CD14-positive monocyte (primary cell): ENCODE measurements around the gene DUOX2. TPM values are rescaled to one million over a fixed set of nuclear protein-coding genes. Genes with fewer than 3 reads are reported as not detected.

Source experiments
- DNase-seq, 3 donors: peaks; one replicate each; pipeline ENCODE4 v3.0.0-alpha.2; 2011 to 2022
- H2AFZ ChIP-seq: 2 replicates; pipeline ENCODE4 v1.6.0; 2012; ENCODE audit warnings: mild to moderate bottlenecking, low read depth, low read length, inconsistent platforms; ENCODE audit not compliant: insufficient read depth, poor library complexity, severe bottlenecking
- H3K27ac ChIP-seq, 2 donors: 1 replicate in 1 of 2; 2 replicates in 1 of 2; pipeline ENCODE4 v1.5.1; 2012 to 2013; ENCODE audit warnings: low read length in 2 of 2, control low read depth in 1 of 2, inconsistent platforms in 1 of 2, low read depth in 1 of 2, mild to moderate bottlenecking in 1 of 2
- H3K27me3 ChIP-seq, 2 donors: one replicate each; pipeline versions ENCODE4 v1.6.0 to v1.6.1; 2011 to 2013; ENCODE audit warnings: low read length in 2 of 2; ENCODE audit not compliant: control insufficient read depth in 2 of 2, insufficient read depth in 2 of 2
- H3K36me3 ChIP-seq, 2 donors: replicated peaks in 1 of 2; 1 replicate in 1 of 2; 2 replicates in 1 of 2; pipeline versions ENCODE4 v1.5.1 to v1.6.1; 2012 to 2013; ENCODE audit warnings: low read length in 2 of 2, control low read depth in 1 of 2, inconsistent platforms in 1 of 2, mild to moderate bottlenecking in 1 of 2; ENCODE audit not compliant: insufficient read depth in 2 of 2, control insufficient read depth in 1 of 2
- H3K4me1 ChIP-seq, 2 donors: 1 replicate in 1 of 2; 2 replicates in 1 of 2; pipeline versions ENCODE4 v1.5.1 to v1.6.1; 2012 to 2013; ENCODE audit warnings: low read length in 2 of 2, control low read depth in 1 of 2, inconsistent platforms in 1 of 2, mild to moderate bottlenecking in 1 of 2, moderate library complexity in 1 of 2; ENCODE audit not compliant: insufficient read depth in 2 of 2, control insufficient read depth in 1 of 2
- H3K4me2 ChIP-seq: replicated peaks from 2 replicates; pipeline ENCODE3; 2012; ENCODE audit warnings: low read length, moderate library complexity, mild to moderate bottlenecking; ENCODE audit not compliant: poor library complexity, severe bottlenecking; ENCODE audit errors: extremely low read depth
- H3K4me3 ChIP-seq, 3 experiments: fragments of 200-600 bp in 1 of 3; sonication (generic) in 1 of 3; replicated peaks in 1 of 3; 1 replicate in 2 of 3; 2 replicates in 1 of 3; pipeline ENCODE4 v1.5.1; 2011 to 2013; ENCODE audit warnings: low read length in 3 of 3, mild to moderate bottlenecking in 3 of 3, control low read depth in 2 of 3, low read depth in 2 of 3, inconsistent platforms in 1 of 3, moderate library complexity in 1 of 3
- H3K79me2 ChIP-seq: 2 replicates; pipeline ENCODE4 v1.6.0; 2012; ENCODE audit warnings: mild to moderate bottlenecking, control low read depth, inconsistent platforms, low read length, moderate library complexity; ENCODE audit not compliant: insufficient read depth
- H3K9ac ChIP-seq: 2 replicates; pipeline ENCODE4 v1.6.0; 2017; ENCODE audit warnings: low read length, mild to moderate bottlenecking; ENCODE audit not compliant: insufficient read depth, poor library complexity, severe bottlenecking
- H3K9me3 ChIP-seq, 2 donors: replicated peaks in 1 of 2; 1 replicate in 1 of 2; 2 replicates in 1 of 2; pipeline versions ENCODE4 v1.5.1 to v1.6.1; 2012 to 2013; ENCODE audit warnings: low read length in 2 of 2, control low read depth in 1 of 2; ENCODE audit not compliant: control insufficient read depth in 1 of 2, insufficient read depth in 1 of 2
- H4K20me1 ChIP-seq: 2 replicates; pipeline ENCODE4 v1.6.0; 2012; ENCODE audit warnings: mild to moderate bottlenecking, low read length, control low read depth, moderate library complexity; ENCODE audit not compliant: insufficient read depth
- H3K27ac Mint-ChIP-seq, 7 donors: one replicate each; pipeline ENCODE4 v1.8.0; 2020; ENCODE audit warnings: mild to moderate bottlenecking in 7 of 7, mixed read lengths in 7 of 7, moderate library complexity in 6 of 7, inconsistent platforms in 2 of 7
- H3K27me3 Mint-ChIP-seq, 3 donors: one replicate each; pipeline ENCODE4 v1.8.0; 2021 to 2022; ENCODE audit warnings: low read depth in 3 of 3, mild to moderate bottlenecking in 3 of 3, mixed read lengths in 3 of 3, moderate library complexity in 3 of 3, inconsistent platforms in 1 of 3
- H3K36me3 Mint-ChIP-seq, 2 donors: one replicate each; pipeline ENCODE4 v1.8.0; 2020; ENCODE audit warnings: mixed read lengths in 2 of 2, inconsistent platforms in 1 of 2, mild to moderate bottlenecking in 1 of 2
- H3K4me1 Mint-ChIP-seq: one replicate; pipeline ENCODE4 v1.8.0; 2020; ENCODE audit warnings: mild to moderate bottlenecking, mixed read lengths
- H3K4me3 Mint-ChIP-seq, 2 donors: one replicate each; pipeline ENCODE4 v1.8.0; 2020; ENCODE audit warnings: mild to moderate bottlenecking in 2 of 2, mixed read lengths in 2 of 2, moderate library complexity in 1 of 2
- H3K9me3 Mint-ChIP-seq, 7 donors: one replicate each; pipeline ENCODE4 v1.8.0; 2020 to 2022; ENCODE audit warnings: mixed read lengths in 7 of 7, mild to moderate bottlenecking in 6 of 7, moderate library complexity in 6 of 7, inconsistent platforms in 2 of 7
- WGBS: methylation state at CpG from one replicate; pipeline ENCODE4 v1.1.5; 2013; ENCODE audit warnings: missing lambda C conversion rate; ENCODE audit not compliant: insufficient coverage; 5-methylcytosine and 5-hydroxymethylcytosine counted together
- intact Hi-C, 2 donors: fragments of 100-400 bp; cut with micrococcal nuclease; formaldehyde crosslinking; loops; one replicate each; pipeline versions ENCODE4 v1.15.0 to v1.15.1; 2023
- polyA plus RNA-seq, 3 donors: library from polyadenylated mRNA; depleted of rRNA in 1 of 3; unstranded in 2 of 3; stranded (reverse) in 1 of 3; fragments of 300-500 nt in 2 of 3; fragments of >200 nt in 1 of 3; fragmentation: Illumina TruSeq in 2 of 3; gene quantifications; 1 replicate in 2 of 3; 2 replicates in 1 of 3; pipeline ENCODE4 v1.2.3, GENCODE V29; 2012 to 2021
- TF ChIP-seq, protein P1 (sequence below): fragments of 200-600 bp; IDR thresholded peaks from one replicate; pipeline ENCODE4 v1.8.0; 2022; ENCODE audit warnings: antibody characterized with exemption, mild to moderate bottlenecking

Gene DUOX2
- polyA plus RNA-seq, 3 donors, result 0.01 TPM; not detected in 2

GRCh38 chr15:45112591-45113379, 1.2 kb downstream of the DUOX2 start:
- peaks cover 70 to 81% of the 10 kb centered on the region in 2 donors for H3K27me3 ChIP-seq
- peaks cover 5 to 60% of the 10 kb centered on the region in 2 donors for H3K9me3 ChIP-seq
- no peaks in the 10 kb centered on the region for H4K20me1 ChIP-seq
- Mint-ChIP-seq H3K4me3 (peak overlapping the region; percentile 52 to 86), H3K4me1 (peaks cover 42% of the 10 kb centered on the region), H3K36me3 (peaks cover 0 to 11% of the 10 kb centered on the region in 2 donors), H3K27ac (no peak overlapping the region), H3K9me3 (peaks cover 0 to 24% (median 16%) of the 10 kb centered on the region in 7 donors), H3K27me3 (peaks cover 83 to 88% (median 86%) of the 10 kb centered on the region in 3 donors)
- H3K9ac ChIP-seq, result no peak overlapping the region
- 3% methylated on average over 53 of the region's 58 CpGs for WGBS
- peak overlapping the region; percentile 46 for H2AFZ ChIP-seq
- H3K4me2 ChIP-seq, result peak overlapping the region; percentile 53
- intact Hi-C loops, result no loop called here
- TF ChIP-seq, protein P1, sequence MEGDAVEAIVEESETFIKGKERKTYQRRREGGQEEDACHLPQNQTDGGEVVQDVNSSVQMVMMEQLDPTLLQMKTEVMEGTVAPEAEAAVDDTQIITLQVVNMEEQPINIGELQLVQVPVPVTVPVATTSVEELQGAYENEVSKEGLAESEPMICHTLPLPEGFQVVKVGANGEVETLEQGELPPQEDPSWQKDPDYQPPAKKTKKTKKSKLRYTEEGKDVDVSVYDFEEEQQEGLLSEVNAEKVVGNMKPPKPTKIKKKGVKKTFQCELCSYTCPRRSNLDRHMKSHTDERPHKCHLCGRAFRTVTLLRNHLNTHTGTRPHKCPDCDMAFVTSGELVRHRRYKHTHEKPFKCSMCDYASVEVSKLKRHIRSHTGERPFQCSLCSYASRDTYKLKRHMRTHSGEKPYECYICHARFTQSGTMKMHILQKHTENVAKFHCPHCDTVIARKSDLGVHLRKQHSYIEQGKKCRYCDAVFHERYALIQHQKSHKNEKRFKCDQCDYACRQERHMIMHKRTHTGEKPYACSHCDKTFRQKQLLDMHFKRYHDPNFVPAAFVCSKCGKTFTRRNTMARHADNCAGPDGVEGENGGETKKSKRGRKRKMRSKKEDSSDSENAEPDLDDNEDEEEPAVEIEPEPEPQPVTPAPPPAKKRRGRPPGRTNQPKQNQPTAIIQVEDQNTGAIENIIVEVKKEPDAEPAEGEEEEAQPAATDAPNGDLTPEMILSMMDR, result no peak
- peak overlapping the region in 1 of 3 experiments; percentile 40 for H3K4me3 ChIP-seq
- no peaks in the 10 kb centered on the region for H3K79me2 ChIP-seq
- no peak for DNase-seq
- no peak overlapping the region for H3K27ac ChIP-seq
- no peaks in the 10 kb centered on the region for H3K36me3 ChIP-seq
- H3K4me1 ChIP-seq, result peaks cover 27 to 37% of the 10 kb centered on the region in 2 donors

GRCh38 chr15:45112143-45112590, 1.8 kb downstream of the DUOX2 start:
- peaks cover 36% of the 10 kb centered on the region for H3K4me1 Mint-ChIP-seq
- H3K79me2 ChIP-seq, result no peaks in the 10 kb centered on the region
- peaks cover 79 to 82% (median 80%) of the 10 kb centered on the region in 3 donors for H3K27me3 Mint-ChIP-seq
- peak overlapping the region; percentile 52 to 86 for H3K4me3 Mint-ChIP-seq
- peak overlapping the region; percentile 53 for H3K4me2 ChIP-seq
- H3K27me3 ChIP-seq, result peaks cover 64 to 75% of the 10 kb centered on the region in 2 donors
- peaks cover 0 to 21% (median 11%) of the 10 kb centered on the region in 7 donors for H3K9me3 Mint-ChIP-seq
- peak overlapping the region in 1 of 3 experiments; percentile 40 for H3K4me3 ChIP-seq
- H2AFZ ChIP-seq, result peak overlapping the region; percentile 46
- H3K27ac ChIP-seq, result no peak overlapping the region
- DNase-seq, result no peak
- H3K4me1 ChIP-seq, result peaks cover 23 to 31% of the 10 kb centered on the region in 2 donors
- TF ChIP-seq, protein P1, result no peak
- no peak overlapping the region for H3K27ac Mint-ChIP-seq
- no peaks in the 10 kb centered on the region for H3K36me3 ChIP-seq
- H3K36me3 Mint-ChIP-seq, result peaks cover 0 to 6% of the 10 kb centered on the region in 2 donors
- intact Hi-C loops, result no loop called here
- WGBS, result 0% methylated on average over 4 of the region's 13 CpGs
- H4K20me1 ChIP-seq, result no peaks in the 10 kb centered on the region
- H3K9ac ChIP-seq, result no peak overlapping the region
- H3K9me3 ChIP-seq, result peaks cover 5 to 54% of the 10 kb centered on the region in 2 donors
